Hematopoietic multipotent progenitor cell treated with erythropoietin and hydrocortisone succinate and interleukin-3 and kit ligand, for 8 days (in vitro differentiated cells): Measurements from ENCODE around the gene LACRT.
"Not testable (repeated sequence)": the region's sequence is repeated elsewhere in the genome, so short reads cannot be mapped to it uniquely, and the experiment has no call there.

Experiments used
- DNase-seq: peaks from one replicate; pipeline ENCODE4 v3.0.0-alpha.2; 2015

LACRT gene, protein sequence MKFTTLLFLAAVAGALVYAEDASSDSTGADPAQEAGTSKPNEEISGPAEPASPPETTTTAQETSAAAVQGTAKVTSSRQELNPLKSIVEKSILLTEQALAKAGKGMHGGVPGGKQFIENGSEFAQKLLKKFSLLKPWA

DNA sequence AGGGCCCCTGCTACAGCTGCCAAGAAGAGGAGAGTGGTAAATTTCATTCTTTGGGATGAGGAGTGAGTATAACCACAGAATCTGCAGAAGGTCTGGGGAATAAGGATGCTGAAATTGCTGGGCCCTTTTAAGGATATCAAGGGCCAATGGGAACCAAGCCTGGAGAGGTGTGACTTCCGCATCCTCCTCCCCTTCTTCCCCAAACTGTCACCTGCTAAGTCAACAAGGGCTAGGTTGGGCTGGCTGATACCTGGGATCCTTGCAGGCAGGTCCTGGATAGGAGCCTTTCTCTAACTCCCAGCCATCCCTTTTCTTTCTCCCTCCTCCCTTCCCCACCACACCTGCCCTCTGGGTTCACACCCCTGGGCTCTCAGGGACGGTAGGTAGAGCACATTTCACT is at the start of gene LACRT:
TSS of gene LACRT (minus strand) at position 101 of the 400 bp plus-strand sequence. CDS start at position 47, 54 bp downstream.
- no peak for DNase-seq

DNA sequence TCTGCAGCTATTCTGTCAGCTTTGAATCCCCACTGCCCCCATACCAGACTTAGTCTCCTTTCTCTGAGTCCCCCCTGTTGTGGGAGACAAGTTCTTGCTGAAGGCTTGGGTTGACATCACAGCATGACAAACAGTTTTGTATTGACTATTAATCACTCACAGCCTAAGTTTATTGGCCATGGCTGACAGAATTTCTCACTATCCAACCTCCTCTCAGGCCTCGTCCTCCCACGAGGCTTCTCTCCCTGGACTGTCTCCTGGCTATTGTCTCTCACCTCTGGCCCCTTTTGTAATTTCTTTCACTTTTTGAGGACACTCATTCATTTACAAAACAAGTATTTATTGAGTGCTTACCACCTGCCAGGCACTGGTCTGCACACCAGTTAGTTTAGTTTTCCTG is 48.7 kb upstream of the LACRT start:
- DNase-seq, result no peak

DNA sequence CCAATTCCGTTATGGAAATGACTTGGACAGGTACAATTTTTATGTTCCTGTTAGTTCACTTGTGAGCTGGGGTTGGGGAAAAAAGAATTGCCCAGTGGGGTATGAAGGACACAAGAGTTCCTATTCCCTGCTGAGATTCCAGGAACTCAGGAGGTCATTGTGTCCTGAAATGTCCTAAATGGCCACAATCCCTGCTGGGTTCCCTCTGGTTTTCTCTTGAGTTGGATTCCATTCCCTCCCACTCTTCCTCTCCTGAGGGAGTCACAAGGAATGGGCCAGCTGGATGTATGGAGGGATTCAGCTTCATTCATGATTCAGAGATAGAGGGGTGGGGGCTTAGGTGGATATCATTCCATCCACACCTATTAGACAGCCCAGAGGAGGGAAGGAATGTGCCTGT is 48.0 kb upstream of the LACRT start:
- no peak for DNase-seq

DNA sequence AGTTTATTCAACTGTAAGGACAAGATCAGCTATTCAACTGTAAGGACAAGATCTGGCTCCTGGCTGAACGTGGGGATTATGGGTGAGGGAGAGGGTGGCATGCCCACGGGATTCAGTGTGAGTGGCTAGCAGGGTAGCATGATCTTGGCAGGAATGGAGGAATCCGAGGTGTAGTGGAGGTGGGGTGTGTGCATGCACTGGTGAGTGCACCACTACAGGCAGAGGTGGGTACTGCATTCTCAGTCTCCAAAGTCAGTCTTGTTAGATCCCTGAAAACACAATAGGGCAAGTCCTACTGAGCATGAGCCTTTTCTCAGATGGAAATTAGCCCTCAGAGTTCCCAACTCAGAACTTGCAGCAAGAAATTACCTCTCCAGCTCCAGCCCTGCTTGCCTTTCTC is 45.7 kb upstream of the LACRT start:
- DNase-seq, result peak; percentile 34

DNA sequence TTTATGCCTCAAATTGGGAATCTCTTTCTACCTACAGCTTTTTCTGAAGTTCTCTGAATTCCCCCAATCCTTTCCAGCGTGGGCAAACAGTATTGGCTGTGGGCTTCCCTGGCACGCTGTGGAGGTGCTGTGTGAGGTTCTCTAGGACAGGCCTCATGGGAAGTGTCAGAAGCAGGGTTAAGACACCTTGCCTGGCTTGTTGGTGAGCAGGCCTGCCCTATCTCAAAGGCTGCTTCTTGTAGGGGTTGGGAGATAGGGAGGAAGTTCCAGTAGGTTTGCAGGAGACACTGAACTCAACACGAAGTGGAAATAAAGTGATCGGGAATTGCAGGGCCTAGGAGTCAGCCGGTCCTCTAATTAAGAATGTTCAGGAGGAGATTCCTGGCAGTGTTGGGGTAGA is 43.4 kb upstream of the LACRT start:
- DNase-seq, result no peak

DNA sequence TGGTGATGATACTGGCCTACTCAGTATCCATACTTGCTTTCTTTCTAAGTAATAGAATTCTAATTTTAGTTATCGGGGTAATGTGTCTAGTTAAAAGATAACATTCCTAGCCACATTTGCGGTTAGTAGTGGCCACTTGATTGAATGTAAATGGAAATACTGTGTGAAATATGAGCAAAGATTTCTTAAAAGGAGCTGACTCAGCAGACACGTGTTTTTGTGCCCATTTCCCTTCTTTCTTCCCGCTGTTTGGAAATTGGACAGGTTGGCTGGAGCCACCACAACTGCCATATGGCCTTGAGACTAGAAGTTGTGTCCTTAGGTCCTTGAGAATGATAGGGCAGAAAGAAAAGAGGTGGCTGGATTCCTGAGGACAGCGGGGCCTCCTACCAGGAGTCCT is 33.2 kb upstream of the LACRT start:
- no peak for DNase-seq

DNA sequence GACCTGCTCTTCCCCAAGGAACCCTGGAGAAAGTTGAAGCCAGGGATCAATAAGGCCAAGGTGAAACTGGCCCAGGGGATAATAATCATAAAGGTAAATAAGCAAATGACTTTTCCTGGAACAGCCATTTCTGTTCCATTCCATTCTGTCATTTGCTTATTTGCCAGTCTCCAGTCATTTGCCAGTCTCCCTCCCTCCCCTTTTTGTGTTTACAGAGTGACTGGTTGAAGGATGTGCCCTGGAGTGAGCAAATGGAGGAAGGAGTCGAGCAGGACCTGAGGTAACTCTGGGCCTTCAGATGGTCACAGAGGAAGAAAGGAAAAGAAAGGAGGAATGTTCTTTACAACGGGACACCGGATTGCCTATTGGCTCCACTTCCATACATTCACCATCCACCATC is 31.3 kb upstream of the LACRT start:
- DNase-seq, result no peak

DNA sequence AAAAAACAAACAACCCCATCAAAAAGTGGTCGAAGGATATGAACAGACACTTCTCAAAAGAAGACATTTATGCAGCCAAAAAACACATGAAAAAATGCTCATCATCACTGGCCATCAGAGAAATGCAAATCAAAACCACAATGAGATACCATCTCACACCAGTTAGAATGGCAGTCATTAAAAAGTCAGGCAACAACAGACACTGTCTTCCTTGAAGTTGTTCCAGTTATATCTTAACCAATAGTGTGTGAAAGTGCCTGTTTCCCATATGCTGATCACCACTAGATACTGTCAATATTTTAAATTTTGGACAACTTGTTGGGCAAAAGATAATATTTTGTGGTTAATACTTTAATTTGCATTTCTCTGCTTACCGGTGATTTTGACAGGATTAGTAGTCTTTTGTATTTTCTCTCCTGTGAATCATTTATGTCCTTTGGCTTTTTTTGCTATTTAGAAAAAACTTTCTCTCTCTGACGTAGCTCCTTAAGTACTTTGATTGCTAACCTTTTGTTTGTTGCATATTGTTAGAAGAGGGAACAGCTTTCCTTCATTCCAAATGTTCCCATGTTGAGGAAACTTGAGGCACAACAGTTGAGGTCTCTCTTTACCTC is 30.4 kb upstream of the LACRT start:
- DNase-seq, result not testable (repeated sequence)

DNA sequence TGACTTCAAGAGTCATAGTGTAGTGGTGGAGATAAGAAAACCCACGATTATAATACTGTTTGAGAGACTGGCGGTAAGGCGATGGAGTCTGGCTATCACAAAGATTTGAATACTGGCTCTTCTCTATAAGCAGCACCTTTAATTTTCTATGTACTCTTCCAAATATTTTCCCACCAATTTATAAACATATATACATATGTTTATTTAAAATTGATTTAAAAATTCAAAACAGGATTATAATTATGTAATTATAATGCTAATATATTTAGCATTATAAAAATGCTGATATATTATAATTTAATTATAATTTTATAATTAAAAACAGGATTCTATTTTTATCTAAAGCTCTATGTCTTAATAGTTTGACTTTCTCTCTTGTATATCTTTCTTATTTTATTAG is 28.9 kb upstream of the LACRT start:
- DNase-seq, result no peak

DNA sequence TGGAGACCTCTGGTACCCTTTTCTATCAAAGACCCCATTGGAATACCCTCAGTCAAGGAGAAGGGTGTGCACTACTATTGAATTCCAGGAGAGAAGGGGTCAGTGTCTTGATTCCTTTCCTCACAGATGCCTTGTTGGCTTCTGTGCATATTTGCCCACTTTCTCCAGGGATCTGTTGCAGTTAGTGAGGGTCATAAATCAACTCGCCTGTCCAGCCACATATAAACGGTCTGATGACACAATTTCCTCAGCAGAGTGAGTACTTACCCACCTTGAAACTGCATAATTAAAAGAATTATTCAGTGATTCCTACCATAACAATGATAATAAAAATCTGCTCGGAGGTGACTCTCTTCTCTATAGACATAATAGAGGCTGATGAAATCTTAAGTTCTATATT is 27.3 kb upstream of the LACRT start:
- DNase-seq, result no peak

DNA sequence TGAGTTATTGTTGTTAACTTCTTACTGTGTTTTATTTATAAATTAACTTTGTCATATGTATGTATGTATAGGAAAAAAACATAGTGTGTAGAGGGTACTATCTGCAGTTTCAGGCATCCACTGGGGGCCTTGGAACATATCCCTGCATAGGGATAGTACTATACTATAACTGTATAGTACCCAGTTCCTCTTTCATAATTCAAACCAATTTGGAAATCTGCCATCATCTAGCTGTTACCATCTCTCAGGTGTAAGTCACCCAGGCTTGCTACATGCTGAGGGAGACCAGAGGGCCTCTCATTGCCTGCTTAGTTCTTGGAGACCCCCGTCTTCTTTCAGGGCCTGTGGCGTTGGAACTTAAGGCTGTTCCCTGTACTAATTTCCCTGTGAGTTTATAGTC is 26.4 kb upstream of the LACRT start:
- DNase-seq, result no peak

DNA sequence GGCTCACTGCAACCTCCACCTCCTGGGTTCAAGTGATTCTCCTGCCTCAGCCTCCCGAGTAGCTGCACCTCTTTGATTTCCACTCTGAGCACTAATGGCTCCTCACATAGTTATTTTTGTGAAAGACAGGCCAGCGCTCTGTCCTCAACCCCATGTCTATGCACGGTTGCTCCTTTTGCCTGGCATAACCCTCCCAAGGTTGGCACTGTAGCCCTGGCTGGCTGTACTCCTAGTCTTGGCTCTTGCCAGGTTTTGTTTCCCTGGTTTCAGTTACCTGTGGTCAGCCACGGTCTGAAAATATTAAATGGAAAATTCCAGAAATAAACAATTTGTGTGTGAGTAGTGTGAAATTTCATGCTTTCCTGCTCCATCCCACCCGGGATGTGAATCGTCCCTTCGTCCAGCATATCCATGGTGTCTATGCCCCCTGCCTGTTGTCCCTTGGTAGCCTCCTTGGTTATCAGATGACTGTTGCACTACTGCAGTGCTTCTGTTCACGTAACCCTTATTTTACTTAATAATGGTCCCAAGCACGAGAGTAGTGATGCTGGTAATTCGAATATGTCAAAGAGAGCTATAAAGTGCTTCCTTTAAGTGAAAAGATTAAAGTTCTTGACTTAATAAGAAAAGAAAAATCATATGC is 25.7 kb upstream of the LACRT start:
- no peak for DNase-seq

DNA sequence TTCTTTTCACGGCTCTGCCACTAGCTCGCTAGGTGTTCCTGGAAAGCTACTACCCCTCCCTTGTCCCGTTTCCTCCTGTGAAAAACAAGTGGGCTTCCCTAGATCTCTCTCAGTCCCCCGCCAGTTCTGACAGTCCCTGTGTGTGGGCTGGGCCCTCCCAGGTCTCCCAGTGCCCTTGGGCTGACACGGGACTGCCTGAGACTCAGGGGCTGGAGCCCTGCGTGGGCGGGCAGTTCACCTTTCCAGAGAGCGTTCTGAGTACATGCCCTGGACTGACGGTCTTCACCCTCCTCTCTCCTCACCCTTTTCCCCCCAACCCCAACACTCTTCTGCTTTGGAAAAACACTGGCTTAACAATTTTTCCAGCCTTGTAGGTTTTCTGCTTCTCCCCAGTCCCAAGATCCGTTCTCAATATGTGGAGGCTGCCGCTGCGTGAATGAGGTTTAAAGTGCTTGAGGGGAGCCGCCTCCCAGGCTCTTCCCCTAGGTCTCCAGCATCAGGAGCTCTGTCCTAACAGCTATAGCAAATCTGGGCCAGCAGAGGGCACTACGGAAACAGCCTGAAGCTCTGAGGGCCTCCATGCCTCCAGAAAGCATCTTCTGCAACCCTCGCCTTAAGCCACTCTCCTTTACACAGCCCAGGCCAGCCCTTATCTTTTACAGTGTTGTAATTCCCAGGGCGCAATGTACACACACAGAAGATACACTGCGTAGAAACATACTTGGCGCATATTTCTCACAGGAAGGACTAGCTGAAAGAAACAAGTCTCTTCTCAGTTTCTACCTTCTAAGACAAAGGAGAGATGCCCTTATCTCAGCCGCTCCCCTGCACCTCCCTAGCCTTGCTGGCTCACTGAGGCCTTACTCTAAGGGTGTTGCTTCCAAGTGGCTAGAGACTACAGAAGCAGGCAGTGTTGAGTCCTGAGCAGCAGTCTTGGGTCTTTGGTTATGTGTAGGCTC is 23.9 kb upstream of the LACRT start:
- DNase-seq, result peak; percentile 45

DNA sequence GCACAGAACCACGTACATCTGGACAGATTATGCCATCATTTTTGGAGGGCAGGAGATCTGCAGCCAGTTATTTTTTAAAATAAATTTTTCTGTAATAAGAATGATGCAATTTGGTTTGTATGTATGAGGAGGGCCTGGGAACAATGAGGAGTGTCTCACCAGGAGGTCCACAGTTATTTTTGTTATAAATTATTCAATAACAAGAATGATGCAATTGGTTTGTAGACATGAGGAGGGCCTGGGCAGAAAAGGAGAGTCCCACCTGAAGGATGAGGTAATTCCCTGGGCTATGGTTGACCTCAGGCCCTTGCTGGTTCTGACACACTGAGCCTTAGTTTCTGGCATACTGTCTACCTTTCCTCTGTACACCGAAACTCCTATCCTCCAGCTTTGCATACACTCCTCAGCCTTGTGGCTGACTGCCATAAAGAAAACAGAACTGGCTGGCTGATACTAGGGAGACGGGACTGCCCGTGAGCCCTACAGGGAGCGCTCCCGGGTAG is 22.5 kb upstream of the LACRT start:
- DNase-seq, result no peak

DNA sequence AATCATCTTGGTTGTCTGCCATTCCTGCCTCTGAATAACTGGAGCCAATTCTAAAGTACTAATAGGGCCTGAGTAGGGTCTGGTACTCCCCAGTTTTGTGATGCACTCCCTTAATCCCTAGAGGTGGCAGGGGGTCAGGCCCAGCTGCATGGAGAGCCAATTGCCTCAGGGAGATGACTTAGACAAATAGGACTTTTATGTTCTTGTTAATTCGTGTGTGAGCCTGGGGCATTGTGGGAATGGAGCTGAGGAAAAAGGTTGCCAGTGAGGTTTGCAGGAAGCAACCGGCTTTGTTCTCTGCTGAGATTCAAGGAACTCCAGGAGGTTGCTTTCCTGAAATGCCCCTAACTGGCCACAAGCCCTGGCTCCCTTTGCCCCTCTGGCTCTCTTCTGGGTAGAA is 20.2 kb upstream of the LACRT start:
- no peak for DNase-seq

DNA sequence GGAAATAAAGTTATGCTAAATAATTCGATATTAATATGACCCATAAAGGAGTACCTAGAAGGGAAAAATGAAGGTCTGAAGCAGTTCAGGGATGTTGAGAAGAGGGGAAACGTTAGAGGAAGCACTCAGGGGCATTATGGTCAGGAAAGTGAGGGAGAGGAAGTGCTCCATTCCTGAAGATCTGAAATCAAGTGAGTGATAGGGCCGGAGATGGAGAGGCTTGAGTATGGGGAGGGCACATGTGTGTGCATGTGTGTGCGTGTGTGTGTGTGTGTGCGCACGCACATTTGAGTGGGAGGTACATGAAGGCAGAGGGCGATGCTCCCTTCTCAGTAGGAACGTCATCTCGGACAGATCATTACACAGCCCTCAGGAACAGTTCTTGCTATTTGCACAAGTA is 18.3 kb upstream of the LACRT start:
- DNase-seq, result no peak

DNA sequence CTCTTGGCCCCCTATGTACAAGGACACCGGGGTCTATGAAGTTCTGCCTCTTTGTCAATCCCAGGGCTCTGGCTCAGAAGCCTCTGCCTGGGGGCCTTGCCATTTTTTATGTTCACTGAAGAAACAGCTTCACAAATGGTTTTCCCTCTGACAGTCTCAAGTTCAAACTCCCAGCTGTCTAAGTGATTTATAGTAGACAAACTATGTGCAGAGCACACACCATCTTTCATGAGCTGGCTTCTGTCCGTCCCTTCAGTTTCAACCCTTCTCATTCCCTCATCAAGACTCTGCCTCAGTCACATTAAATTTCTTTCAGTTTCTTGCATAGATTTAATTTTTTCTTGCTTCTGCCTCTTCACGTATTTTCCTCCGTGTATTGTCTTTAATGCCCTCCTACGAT is 16.2 kb upstream of the LACRT start:
- DNase-seq, result no peak

DNA sequence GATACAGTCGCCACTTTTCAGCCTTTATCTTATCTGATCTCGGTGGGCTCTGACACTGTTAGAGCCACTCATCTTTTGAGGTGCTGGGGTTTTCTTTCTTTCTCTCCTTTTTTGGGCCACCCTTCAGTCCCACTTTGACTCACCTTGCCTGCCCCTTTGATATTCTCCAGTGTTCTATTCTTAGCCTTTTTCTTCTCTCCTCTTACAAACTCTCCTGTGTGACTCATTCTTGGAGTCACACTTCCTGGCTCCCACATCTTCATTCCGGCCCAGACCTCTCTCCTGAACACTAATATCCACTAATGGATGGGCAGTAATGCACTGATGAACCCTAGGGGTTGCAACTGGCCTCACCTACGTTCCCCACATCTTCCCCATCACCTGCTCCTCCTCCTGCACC is 15.7 kb upstream of the LACRT start:
- DNase-seq, result no peak

DNA sequence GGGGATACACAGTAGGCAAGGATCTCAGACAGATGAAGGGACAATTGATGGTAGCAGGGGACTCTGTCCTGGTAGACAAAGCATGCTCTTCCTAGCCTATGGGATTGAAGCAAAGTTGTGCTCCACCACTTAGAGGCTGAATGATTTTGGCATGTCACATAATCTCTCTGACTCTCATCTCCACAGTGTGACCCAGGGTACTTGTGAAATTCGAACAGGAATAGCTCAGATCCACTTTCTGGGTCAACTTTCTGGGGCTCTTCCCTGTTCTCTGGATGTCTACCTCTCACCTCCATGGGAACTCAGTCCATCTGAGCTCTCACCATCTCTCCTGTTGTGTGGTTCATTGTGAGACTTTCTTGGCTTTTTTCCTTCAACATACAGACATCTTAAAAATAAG is 15.1 kb upstream of the LACRT start:
- DNase-seq, result no peak

DNA sequence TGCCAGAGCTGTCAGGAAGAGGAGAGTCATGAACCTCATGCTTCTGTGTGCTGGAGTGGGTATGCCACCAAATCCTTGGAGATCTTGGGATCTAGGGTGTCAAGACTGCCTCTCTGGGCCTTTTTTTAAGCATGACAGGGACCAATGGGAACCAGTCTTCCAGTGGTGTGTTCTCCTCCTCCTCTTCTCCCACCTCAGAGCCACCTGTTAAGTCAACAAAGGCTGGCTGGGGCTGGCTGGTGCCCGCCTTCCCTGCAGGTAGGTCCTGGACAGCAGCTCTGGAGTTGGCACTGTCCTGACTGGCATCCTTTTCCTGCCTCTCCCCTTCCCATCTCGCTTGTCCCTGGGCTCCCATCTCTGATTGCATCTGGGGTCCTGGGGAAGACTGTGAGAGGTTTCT is 13.6 kb upstream of the LACRT start, which contains the start of gene DCD:
TSS of gene DCD (minus strand) at position 101 of the 400 bp plus-strand sequence. CDS start at position 39, 62 bp downstream.
- no peak for DNase-seq

DNA sequence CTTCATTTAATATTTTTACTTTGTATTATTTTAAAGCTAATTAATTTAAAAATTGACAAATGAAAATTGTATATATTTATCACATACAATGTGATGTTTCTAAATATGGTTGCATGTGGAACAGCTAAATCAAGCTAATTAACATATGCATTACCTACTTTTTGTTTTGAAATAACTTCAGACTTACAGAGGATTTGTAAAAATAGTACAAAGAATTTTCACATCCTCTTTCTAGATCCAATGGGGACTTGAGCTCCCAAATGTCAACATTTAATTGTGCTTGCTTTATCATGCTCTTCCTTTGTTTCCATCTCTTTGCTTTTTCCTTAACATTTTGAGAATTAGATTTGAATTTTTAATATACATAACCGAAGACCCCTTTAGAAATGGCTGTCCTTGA is 6.9 kb upstream of the LACRT start:
- DNase-seq, result no peak

DNA sequence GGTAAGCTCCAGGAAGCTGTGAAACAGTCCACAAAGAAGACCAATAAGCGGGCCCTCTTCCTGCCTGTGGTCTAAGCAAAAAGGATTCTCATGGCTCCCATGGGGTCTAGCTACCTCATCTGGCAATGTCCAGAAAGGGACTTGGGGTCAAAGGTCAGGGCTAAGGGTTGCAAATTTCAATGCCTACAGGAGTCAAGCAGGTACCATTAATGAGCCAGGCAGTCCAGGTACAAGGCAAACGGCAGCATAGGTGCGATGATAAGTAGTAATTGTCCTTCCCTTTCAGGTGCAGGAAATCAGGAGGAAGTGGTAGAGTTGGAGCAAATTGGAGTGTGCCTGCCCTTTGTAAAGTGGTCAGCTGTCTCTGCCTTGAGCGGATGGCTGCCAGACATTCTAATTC is 6.4 kb upstream of the LACRT start:
- DNase-seq, result no peak

DNA sequence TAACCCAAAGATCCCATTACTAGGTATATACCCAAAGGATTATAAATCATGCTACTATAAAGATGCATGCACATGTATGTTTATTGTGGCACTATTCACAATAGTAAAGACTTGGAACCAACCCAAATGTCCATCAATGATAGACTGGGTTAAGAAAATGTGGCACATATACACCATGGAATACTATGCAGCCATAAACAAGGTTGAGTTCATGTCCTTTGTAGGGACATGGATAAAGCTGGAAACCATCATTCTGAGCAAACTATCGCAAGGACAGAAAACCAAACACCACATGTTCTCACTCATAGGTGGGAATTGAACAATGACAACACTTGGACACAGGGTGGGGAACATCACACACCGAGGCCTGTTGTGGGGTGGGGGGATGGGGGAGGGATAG is 4.4 kb upstream of the LACRT start:
- not testable (repeated sequence) for DNase-seq
